HCT116 (cell line): ENCODE measurements around the gene NRCAM. TPM values are rescaled to one million over a fixed set of nuclear protein-coding genes. Genes with fewer than 3 reads are reported as not detected.

ENCODE experiments used
- ATAC-seq: fragments of 200-7000 bp; cut with Tn5 transposase; 2 replicates; pipeline ENCODE4 v1.9.1; 2020; ENCODE audit warnings: mild to moderate bottlenecking, moderate library complexity
- BruUV-seq: library from RNA; stranded (reverse); fragments of 400-500 nt; replicated peaks from 2 replicates; lab custom pipeline; 2021; lab: Mats Ljungman, UMichigan
- CTCF ChIA-PET: fragments of 300-600 bp; sonication (Branson Sonifier 250); formaldehyde crosslinking; loops from one replicate; lab custom pipeline; 2021; ENCODE audit warnings: antibody characterized with exemption; lab: Charles Lee
- POLR2A ChIA-PET: fragments of 300-600, 350-600 bp; sonication (Branson Sonifier 250); formaldehyde crosslinking; loops from one replicate; lab custom pipeline; 2021; ENCODE audit warnings: antibody characterized with exemption; lab: Charles Lee
- RAD21 ChIA-PET, 2 experiments: fragments of 300-600 bp; sonication (Branson Sonifier 250); formaldehyde crosslinking; loops; one replicate each; lab custom pipeline; 2023; ENCODE audit warnings: low total read pairs in 2 of 2; ENCODE audit not compliant: uncharacterized antibody in 2 of 2, unreplicated experiment in 2 of 2, low non-redundant PET in 1 of 2; lab: Charles Lee
- DNase-seq: peaks from one replicate; pipeline ENCODE4 v3.0.0-alpha.2; 2010; ENCODE audit warnings: low read depth, low spot score
- H2AFZ ChIP-seq: fragments of 200-600 bp; shearing (Covaris generic), sonication (generic); 2 replicates; pipeline ENCODE4 v1.6.1; 2017; ENCODE audit warnings: low read depth, mixed run types, mixed read lengths, antibody characterized with exemption, low read length; ENCODE audit not compliant: poor library complexity, severe bottlenecking
- H3K27ac ChIP-seq: 2 replicates; pipeline ENCODE4 v1.5.1; 2012; ENCODE audit warnings: low read depth, low read length
- H3K27me3 ChIP-seq: fragments of 200-600 bp; sonication (generic); 2 replicates; pipeline ENCODE4 v1.6.1; 2016; ENCODE audit warnings: mixed run types, low read length, mixed read lengths; ENCODE audit not compliant: insufficient read depth
- H3K36me3 ChIP-seq, 2 experiments: fragments of 200-500 bp in 1 of 2; fragments of 200-600 bp in 1 of 2; sonication (Bioruptor generic) in 1 of 2; sonication (generic) in 1 of 2; 2 replicates each; pipeline versions ENCODE4 v1.5.1 to v1.6.1; 2014 to 2016; ENCODE audit warnings: low read length in 2 of 2, inconsistent platforms in 1 of 2, mixed read lengths in 1 of 2, mixed run types in 1 of 2; ENCODE audit not compliant: insufficient read depth in 2 of 2, control insufficient read depth in 1 of 2
- H3K4me1 ChIP-seq, 2 experiments: fragments of 200-600 bp in 1 of 2; sonication (generic) in 1 of 2; 2 replicates each; pipeline versions ENCODE4 v1.5.1 to v1.6.1; 2012 to 2017; ENCODE audit warnings: low read length in 2 of 2, inconsistent platforms in 1 of 2, mild to moderate bottlenecking in 1 of 2, mixed read lengths in 1 of 2, mixed run types in 1 of 2, moderate library complexity in 1 of 2; ENCODE audit not compliant: insufficient read depth in 2 of 2, control insufficient read depth in 1 of 2
- H3K4me2 ChIP-seq: fragments of 200-600 bp; sonication (generic); 2 replicates; pipeline ENCODE4 v1.6.1; 2017; ENCODE audit warnings: mixed run types, low read length, mixed read lengths
- H3K4me3 ChIP-seq, 2 experiments: fragments of 200-600 bp in 1 of 2; sonication (generic) in 1 of 2; replicated peaks in 1 of 2; 2 replicates each; pipeline ENCODE4 v1.5.1; 2011 to 2016; ENCODE audit warnings: low read length in 2 of 2, control low read depth in 1 of 2, low read depth in 1 of 2, mild to moderate bottlenecking in 1 of 2, mixed read lengths in 1 of 2, mixed run types in 1 of 2
- H3K79me2 ChIP-seq: fragments of 200-600 bp; sonication (generic); 2 replicates; pipeline ENCODE4 v1.6.1; 2017; ENCODE audit warnings: mild to moderate bottlenecking, mixed run types, low read length, moderate library complexity, mixed read lengths; ENCODE audit not compliant: insufficient read depth
- H3K9ac ChIP-seq: fragments of 200-600 bp; sonication (generic); 2 replicates; pipeline ENCODE4 v1.6.1; 2016; ENCODE audit warnings: low read length, mixed read lengths
- H3K9me2 ChIP-seq: fragments of 200-600 bp; sonication (generic), shearing (Covaris generic); 2 replicates; pipeline ENCODE4 v1.6.1; 2017; ENCODE audit warnings: mixed run types, mild to moderate bottlenecking, moderate library complexity; ENCODE audit not compliant: insufficient read depth
- H3K9me3 ChIP-seq, 2 experiments: fragments of 200-500 bp in 1 of 2; fragments of 200-600 bp in 1 of 2; sonication (Bioruptor generic) in 1 of 2; sonication (generic) in 1 of 2; 2 replicates each; pipeline ENCODE4 v1.6.1; 2014 to 2017; ENCODE audit warnings: low read length in 2 of 2, mixed read lengths in 2 of 2, inconsistent platforms in 1 of 2, low read depth in 1 of 2, mild to moderate bottlenecking in 1 of 2, mixed run types in 1 of 2, moderate library complexity in 1 of 2; ENCODE audit not compliant: control insufficient read depth in 1 of 2, insufficient read depth in 1 of 2
- H4K20me1 ChIP-seq: fragments of 200-600 bp; sonication (generic), shearing (Covaris generic); 2 replicates; pipeline ENCODE4 v1.6.1; 2017; ENCODE audit warnings: mixed run types, mild to moderate bottlenecking, moderate library complexity; ENCODE audit not compliant: insufficient read depth
- ATF3 ChIP-seq: IDR thresholded peaks from 2 replicates; pipeline ENCODE4 v1.6.1; 2012
- EGR1 ChIP-seq: IDR thresholded peaks from 2 replicates; pipeline ENCODE4 v1.6.1; 2012; ENCODE audit warnings: low read depth
- ELF1 ChIP-seq: IDR thresholded peaks from 2 replicates; pipeline ENCODE4 v1.6.1; 2012; ENCODE audit warnings: low read depth, borderline replicate concordance
- EZH2 ChIP-seq: fragments of 200-600 bp; sonication (generic); IDR thresholded peaks from 2 replicates; pipeline ENCODE4 v1.6.1; 2017; ENCODE audit warnings: antibody characterized with exemption, mixed run types
- POLR2A ChIP-seq: IDR thresholded peaks from 2 replicates; pipeline ENCODE4 v1.7.0; 2011; ENCODE audit warnings: borderline replicate concordance; ENCODE audit not compliant: insufficient read depth, insufficient read length; ENCODE audit errors: extremely low read depth
- POLR2AphosphoS5 ChIP-seq: IDR thresholded peaks from 2 replicates; pipeline ENCODE4 v1.6.1; 2011; ENCODE audit warnings: mild to moderate bottlenecking, low read depth, low read length, moderate library complexity
- RAD21 ChIP-seq: IDR thresholded peaks from 2 replicates; pipeline ENCODE4 v1.6.1; 2012; ENCODE audit warnings: low read depth, mild to moderate bottlenecking
- SIN3A ChIP-seq: IDR thresholded peaks from 2 replicates; pipeline ENCODE4 v1.6.1; 2012; ENCODE audit warnings: low read depth
- TCF7L2 ChIP-seq: IDR thresholded peaks from 2 replicates; pipeline ENCODE4 v1.7.0; 2011; ENCODE audit warnings: borderline replicate concordance, inconsistent platforms; ENCODE audit not compliant: insufficient read depth, insufficient read length; ENCODE audit errors: extremely low read depth
- YY1 ChIP-seq: IDR thresholded peaks from 2 replicates; pipeline ENCODE4 v1.6.1; 2011; ENCODE audit warnings: low read length, low read depth, moderate library complexity, mild to moderate bottlenecking; ENCODE audit not compliant: insufficient replicate concordance; ENCODE audit errors: extremely low read depth
- ZBTB33 ChIP-seq: IDR thresholded peaks from 2 replicates; pipeline ENCODE4 v1.6.1; 2011; ENCODE audit warnings: mild to moderate bottlenecking, low read length, moderate library complexity; ENCODE audit not compliant: insufficient replicate concordance; ENCODE audit errors: extremely low read depth
- ZNF274 ChIP-seq: fragments of 200-500 bp; sonication (Bioruptor generic); IDR thresholded peaks from 2 replicates; pipeline ENCODE4 v1.6.1; 2014; ENCODE audit warnings: mild to moderate bottlenecking, low read depth, low read length, inconsistent platforms
- intact Hi-C: fragments of 100-400 bp; cut with micrococcal nuclease; formaldehyde crosslinking; loops from 2 replicates; pipeline ENCODE4 v1.10.0; 2022
- total RNA-seq: library from RNA; stranded (reverse); gene quantifications from one replicate; pipeline ENCODE4 v1.2.1, GENCODE V29; 2021; ENCODE audit not compliant: unreplicated experiment
- TF ChIP-seq, protein P1 (sequence below), 3 experiments: fragments of 200-600 bp in 1 of 3; sonication (generic) in 1 of 3; IDR thresholded peaks in 2 of 3; conservative IDR thresholded peaks in 1 of 3; 2 replicates each; pipeline ENCODE4 v1.5.1; 2012 to 2017; ENCODE audit warnings: low read depth in 2 of 3, low read length in 2 of 3, antibody characterized with exemption in 1 of 3, borderline replicate concordance in 1 of 3, control low read depth in 1 of 3, mild to moderate bottlenecking in 1 of 3, mixed read lengths in 1 of 3, mixed run types in 1 of 3, moderate library complexity in 1 of 3; ENCODE audit not compliant: insufficient read depth in 1 of 3
- TF ChIP-seq, protein P2 (sequence below): IDR thresholded peaks from 2 replicates; pipeline ENCODE4 v1.6.1; 2012; ENCODE audit warnings: low read depth

NRCAM gene
- total RNA-seq, 1 experiment from 2014 or later: 0.15 TPM

GRCh38 chr7:108313086-108313485, 143.2 kb downstream of the NRCAM start:
- RAD21 ChIA-PET: no interaction called here
- Histone ChIP-seq H4K20me1 (no peaks in the 10 kb centered on the region), H3K4me1 (no peaks in the 10 kb centered on the region), H3K9me2 (no peaks in the 10 kb centered on the region), H3K9me3 (no peaks in the 10 kb centered on the region), H3K27me3 (no peaks in the 10 kb centered on the region), H3K9ac (no peak overlapping the region), H3K36me3 (no peaks in the 10 kb centered on the region)
- intact Hi-C loops: no loop called here
- CTCF ChIA-PET: no interaction called here
- DNase-seq (no peak), ATAC-seq (no peak)
- no peak for TF ChIP-seq POLR2A
- no peak for TF ChIP-seq YY1
- no peak for TF ChIP-seq ZNF274
- TF ChIP-seq RAD21: no peak
- TF ChIP-seq EGR1: no peak
- no peak for TF ChIP-seq EZH2
- no peak for TF ChIP-seq ATF3
- no peak for TF ChIP-seq SIN3A
- TF ChIP-seq ZBTB33: no peak
- no peak for TF ChIP-seq POLR2AphosphoS5
- no peak for TF ChIP-seq TCF7L2
- no peak for TF ChIP-seq ELF1
- TF ChIP-seq, protein P1, sequence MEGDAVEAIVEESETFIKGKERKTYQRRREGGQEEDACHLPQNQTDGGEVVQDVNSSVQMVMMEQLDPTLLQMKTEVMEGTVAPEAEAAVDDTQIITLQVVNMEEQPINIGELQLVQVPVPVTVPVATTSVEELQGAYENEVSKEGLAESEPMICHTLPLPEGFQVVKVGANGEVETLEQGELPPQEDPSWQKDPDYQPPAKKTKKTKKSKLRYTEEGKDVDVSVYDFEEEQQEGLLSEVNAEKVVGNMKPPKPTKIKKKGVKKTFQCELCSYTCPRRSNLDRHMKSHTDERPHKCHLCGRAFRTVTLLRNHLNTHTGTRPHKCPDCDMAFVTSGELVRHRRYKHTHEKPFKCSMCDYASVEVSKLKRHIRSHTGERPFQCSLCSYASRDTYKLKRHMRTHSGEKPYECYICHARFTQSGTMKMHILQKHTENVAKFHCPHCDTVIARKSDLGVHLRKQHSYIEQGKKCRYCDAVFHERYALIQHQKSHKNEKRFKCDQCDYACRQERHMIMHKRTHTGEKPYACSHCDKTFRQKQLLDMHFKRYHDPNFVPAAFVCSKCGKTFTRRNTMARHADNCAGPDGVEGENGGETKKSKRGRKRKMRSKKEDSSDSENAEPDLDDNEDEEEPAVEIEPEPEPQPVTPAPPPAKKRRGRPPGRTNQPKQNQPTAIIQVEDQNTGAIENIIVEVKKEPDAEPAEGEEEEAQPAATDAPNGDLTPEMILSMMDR (IDR thresholded peaks at IDR 0.05 in 2 of 3, conservative IDR thresholded peaks at IDR 0.05 in 1 of 3; ENCODE audit: borderline replicate concordance in 1 of 3, insufficient read depth in 1 of 3, low read depth in 2 of 3, low read length in 2 of 3): no peak
- TF ChIP-seq, protein P2, sequence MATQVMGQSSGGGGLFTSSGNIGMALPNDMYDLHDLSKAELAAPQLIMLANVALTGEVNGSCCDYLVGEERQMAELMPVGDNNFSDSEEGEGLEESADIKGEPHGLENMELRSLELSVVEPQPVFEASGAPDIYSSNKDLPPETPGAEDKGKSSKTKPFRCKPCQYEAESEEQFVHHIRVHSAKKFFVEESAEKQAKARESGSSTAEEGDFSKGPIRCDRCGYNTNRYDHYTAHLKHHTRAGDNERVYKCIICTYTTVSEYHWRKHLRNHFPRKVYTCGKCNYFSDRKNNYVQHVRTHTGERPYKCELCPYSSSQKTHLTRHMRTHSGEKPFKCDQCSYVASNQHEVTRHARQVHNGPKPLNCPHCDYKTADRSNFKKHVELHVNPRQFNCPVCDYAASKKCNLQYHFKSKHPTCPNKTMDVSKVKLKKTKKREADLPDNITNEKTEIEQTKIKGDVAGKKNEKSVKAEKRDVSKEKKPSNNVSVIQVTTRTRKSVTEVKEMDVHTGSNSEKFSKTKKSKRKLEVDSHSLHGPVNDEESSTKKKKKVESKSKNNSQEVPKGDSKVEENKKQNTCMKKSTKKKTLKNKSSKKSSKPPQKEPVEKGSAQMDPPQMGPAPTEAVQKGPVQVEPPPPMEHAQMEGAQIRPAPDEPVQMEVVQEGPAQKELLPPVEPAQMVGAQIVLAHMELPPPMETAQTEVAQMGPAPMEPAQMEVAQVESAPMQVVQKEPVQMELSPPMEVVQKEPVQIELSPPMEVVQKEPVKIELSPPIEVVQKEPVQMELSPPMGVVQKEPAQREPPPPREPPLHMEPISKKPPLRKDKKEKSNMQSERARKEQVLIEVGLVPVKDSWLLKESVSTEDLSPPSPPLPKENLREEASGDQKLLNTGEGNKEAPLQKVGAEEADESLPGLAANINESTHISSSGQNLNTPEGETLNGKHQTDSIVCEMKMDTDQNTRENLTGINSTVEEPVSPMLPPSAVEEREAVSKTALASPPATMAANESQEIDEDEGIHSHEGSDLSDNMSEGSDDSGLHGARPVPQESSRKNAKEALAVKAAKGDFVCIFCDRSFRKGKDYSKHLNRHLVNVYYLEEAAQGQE: no peak
- TF ChIP-seq, all 23 proteins: peak for 0
- H3K4me2 ChIP-seq: no peak overlapping the region
- H3K79me2 ChIP-seq: no peaks in the 10 kb centered on the region
- POLR2A ChIA-PET: no interaction called here
- no peak overlapping the region for H3K27ac ChIP-seq
- H3K4me3 ChIP-seq: no peak overlapping the region
- H2AFZ ChIP-seq: no peak overlapping the region
- BruUV-seq: no TSS peak
